Left lung (tissue), 10 donors: Measurements from ENCODE around the gene TRNT1. TPM values are rescaled to one million over a fixed set of nuclear protein-coding genes. Genes with fewer than 3 reads are reported as not detected.

Experiments used
- ATAC-seq: fragments of 200-7000 bp; cut with Tn5 transposase; one replicate; pipeline ENCODE4 v1.9.1; 2020; ENCODE audit warnings: moderate library complexity
- DNase-seq, 4 donors: peaks; one replicate each; pipeline ENCODE4 v3.0.0-alpha.2; 2013 to 2020
- H3K27ac ChIP-seq, 2 donors: fragments of 200-600 bp; sonication (generic) in 1 of 2; one replicate each; pipeline versions ENCODE4 v1.5.0 to v1.8.0; 2020 to 2021
- H3K27me3 ChIP-seq, 2 donors: fragments of 200-600 bp; sonication (generic) in 1 of 2; one replicate each; pipeline versions ENCODE4 v1.5.0 to v1.8.0; 2020 to 2021
- H3K36me3 ChIP-seq, 2 donors: fragments of 200-600 bp; sonication (generic) in 1 of 2; one replicate each; pipeline versions ENCODE4 v1.5.0 to v1.8.0; 2020 to 2021
- H3K4me1 ChIP-seq, 2 donors: fragments of 200-600 bp; one replicate each; pipeline ENCODE4 v1.8.0; 2021
- H3K4me3 ChIP-seq, 2 donors: fragments of 200-600 bp; sonication (generic) in 1 of 2; one replicate each; pipeline versions ENCODE4 v1.5.0 to v1.8.0; 2020 to 2021; ENCODE audit warnings: mild to moderate bottlenecking in 1 of 2
- H3K9me3 ChIP-seq, 2 donors: fragments of 200-600 bp; sonication (generic) in 1 of 2; one replicate each; pipeline versions ENCODE4 v1.5.0 to v1.8.0; 2020 to 2021
- intact Hi-C, 2 donors: fragments of 100-400 bp; cut with DNase I; formaldehyde crosslinking; loops; one replicate each; pipeline versions ENCODE4 v1.11.2 to v1.14.2; 2022
- polyA plus RNA-seq, 6 donors: library from polyadenylated mRNA; unstranded; fragments of 120-200 nt; gene quantifications; one replicate each; pipeline ENCODE4 v1.2.1, GENCODE V29; 2013; ENCODE audit not compliant: insufficient read length in 6 of 6
- total RNA-seq, 2 donors: library from RNA; stranded (reverse); fragmentation: NEBNext Ultra II Directional; extraction: Animal tissue kit (Norgen Biotek cat#: 25700); gene quantifications; one replicate each; pipeline ENCODE4 v1.2.1, GENCODE V29; 2021
- TF ChIP-seq, protein P1 (sequence below), 2 donors: fragments of 200-600 bp; sonication (generic) in 1 of 2; IDR thresholded peaks; one replicate each; pipeline versions ENCODE4 v1.5.0 to v1.8.0; 2021; ENCODE audit warnings: antibody characterized with exemption in 2 of 2
- donor health status: DM: no; HTN: yes; CAD: no.
- donor health status: DM: no; HTN: no; CAD: no.

The TRNT1 gene
- total and polyA plus RNA-seq, 8 donors, result 21.4 to 41.9 (median 37.0) TPM

DNA sequence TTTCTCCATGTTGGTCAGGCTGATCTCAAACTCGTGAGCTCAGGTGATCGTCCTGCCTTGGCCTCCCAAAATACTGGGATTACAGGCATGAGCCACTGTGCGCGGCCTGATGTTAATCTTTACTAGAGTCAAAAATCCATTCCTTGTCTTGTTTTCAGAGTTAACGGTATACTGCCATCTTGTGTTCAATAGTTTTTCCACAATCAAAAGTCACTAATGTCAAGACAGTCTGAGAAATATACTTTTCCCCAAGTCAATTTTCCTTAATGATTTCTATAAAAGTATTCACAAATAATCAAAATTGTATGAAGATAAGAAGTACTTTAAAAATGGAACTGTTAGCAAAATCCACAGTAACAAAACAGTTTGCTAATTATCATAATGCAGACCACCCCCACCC is 44.3 kb downstream of the TRNT1 start:
- intact Hi-C loops, result no loop called here

DNA sequence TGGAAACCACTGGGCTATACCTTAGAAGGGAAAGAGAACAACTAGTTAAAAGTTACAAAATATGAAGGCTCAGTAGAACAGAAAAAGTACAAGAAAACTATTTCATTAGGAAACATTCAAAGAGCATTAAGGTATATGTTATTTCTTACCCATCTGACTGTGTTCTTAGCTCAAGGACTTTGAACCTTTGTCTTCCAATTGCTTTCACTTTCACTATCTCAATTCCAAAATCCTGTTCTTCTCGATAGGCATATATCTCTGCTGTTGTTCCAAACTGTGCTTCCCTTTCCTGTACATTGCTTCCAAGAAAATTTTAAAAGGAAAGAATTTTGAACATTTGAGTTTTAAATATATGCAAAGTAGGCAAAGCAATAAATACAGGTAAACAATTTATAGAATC is 45.9 kb downstream of the TRNT1 start:
- Histone ChIP-seq H3K4me1 (peaks cover 0 to 61% of the 10 kb centered on the region in 2 donors), H3K9me3 (no peaks in the 10 kb centered on the region), H3K4me3 (peak overlapping the region in 1 of 2 donors; percentile 29), H3K27me3 (no peaks in the 10 kb centered on the region), H3K27ac (peak overlapping the region; percentile 69 to 88), H3K36me3 (peaks cover 0 to 57% of the 10 kb centered on the region in 2 donors)
- no peak for ATAC-seq
- no peak for DNase-seq
- TF ChIP-seq, protein P1, sequence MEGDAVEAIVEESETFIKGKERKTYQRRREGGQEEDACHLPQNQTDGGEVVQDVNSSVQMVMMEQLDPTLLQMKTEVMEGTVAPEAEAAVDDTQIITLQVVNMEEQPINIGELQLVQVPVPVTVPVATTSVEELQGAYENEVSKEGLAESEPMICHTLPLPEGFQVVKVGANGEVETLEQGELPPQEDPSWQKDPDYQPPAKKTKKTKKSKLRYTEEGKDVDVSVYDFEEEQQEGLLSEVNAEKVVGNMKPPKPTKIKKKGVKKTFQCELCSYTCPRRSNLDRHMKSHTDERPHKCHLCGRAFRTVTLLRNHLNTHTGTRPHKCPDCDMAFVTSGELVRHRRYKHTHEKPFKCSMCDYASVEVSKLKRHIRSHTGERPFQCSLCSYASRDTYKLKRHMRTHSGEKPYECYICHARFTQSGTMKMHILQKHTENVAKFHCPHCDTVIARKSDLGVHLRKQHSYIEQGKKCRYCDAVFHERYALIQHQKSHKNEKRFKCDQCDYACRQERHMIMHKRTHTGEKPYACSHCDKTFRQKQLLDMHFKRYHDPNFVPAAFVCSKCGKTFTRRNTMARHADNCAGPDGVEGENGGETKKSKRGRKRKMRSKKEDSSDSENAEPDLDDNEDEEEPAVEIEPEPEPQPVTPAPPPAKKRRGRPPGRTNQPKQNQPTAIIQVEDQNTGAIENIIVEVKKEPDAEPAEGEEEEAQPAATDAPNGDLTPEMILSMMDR (IDR thresholded peaks at IDR 0.05), result no peak
- intact Hi-C loops, result no loop called here

More for the DNA sequence above, 44.3 kb downstream of the TRNT1 start:
- DNase-seq, result peak in 1 of 4 donors; percentile 14
- Histone ChIP-seq H3K4me1 (peaks cover 0 to 45% of the 10 kb centered on the region in 2 donors), H3K4me3 (no peak overlapping the region), H3K27ac (no peak overlapping the region), H3K36me3 (peaks cover 5 to 73% of the 10 kb centered on the region in 2 donors), H3K27me3 (no peaks in the 10 kb centered on the region), H3K9me3 (no peaks in the 10 kb centered on the region)
- TF ChIP-seq, protein P1 (IDR thresholded peaks at IDR 0.05), result peak in 1 of 2 donors; percentile 34
- peak; percentile 68 for ATAC-seq

DNA sequence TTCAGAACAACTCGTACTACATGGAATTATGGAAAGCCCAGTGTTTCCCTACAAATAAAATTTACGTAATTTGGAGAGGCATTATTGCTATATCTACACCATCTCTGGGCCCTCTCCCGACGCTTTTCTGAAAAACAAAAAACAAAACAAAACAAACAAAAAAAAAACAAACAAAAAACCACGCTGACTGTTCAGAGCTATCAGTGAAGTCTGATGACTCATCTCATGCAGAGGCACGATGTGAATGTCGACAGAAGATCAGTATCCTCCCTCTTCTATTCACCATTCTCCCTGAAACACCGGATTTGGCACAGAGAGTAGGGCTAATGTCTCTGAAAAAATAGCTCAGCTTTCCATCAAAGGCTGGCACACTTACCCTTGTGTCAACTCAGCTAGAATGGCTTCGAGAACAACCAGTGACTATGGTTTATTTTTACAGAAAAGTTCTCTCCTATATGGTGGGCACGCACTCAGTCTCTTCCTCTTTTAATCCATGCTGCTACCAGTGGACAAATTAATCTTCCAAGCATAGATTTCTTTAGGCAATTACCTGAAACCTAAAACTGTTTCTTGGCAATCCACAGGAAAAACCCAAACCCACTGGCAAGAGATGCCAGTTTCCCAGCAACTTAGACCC is 51.2 kb downstream of the TRNT1 start:
- no peak overlapping the region for H3K27ac ChIP-seq
- H3K36me3 ChIP-seq, result peaks cover 0 to 13% of the 10 kb centered on the region in 2 donors
- no peak for DNase-seq
- no peaks in the 10 kb centered on the region for H3K27me3 ChIP-seq
- H3K4me1 ChIP-seq, result peaks cover 9 to 59% of the 10 kb centered on the region in 2 donors
- TF ChIP-seq, protein P1 (IDR thresholded peaks at IDR 0.05), result no peak
- peak overlapping the region in 1 of 2 donors; percentile 97 for H3K4me3 ChIP-seq
- no peaks in the 10 kb centered on the region for H3K9me3 ChIP-seq
- no peak for ATAC-seq
- intact Hi-C loops, result no loop called here

DNA sequence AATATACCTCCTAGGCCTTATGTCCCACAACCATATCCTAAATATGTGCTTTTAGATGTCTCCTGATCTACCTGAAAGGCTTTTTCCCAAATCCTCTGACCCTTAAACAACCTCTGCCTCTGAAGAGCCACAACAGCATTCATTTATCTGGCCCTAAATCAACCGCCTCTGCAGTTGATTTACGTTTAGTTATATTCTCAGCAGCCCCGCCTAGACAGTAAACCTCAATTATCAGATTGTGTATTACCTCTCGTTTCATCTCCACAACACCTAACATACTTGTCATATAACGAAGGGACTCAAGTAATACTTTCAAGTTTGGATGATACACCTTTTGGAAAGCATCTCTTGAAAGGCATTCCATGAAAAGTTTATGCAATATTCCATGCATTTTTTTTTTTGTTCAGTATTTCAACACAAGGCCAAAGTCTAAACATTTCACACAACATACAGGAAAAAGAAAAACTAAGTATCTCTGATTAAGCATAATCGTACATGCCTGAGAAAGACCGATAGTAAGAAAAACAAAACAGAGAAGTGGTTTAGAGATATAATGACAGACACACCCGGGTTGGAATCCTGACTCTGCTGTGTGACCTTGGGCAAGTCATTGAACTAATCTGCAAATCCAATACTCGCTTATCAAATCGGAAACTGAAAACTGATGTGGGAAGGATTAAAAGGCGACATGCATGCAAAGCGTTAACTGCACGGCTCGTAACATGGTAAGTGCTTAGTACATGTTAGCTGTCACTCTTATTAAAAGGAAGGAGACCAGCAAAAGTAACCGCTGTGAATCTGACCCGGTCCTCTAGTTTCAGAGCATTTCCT is 52.0 kb downstream of the TRNT1 start:
- intact Hi-C loops, result no loop called here
- H3K27ac ChIP-seq, result peak overlapping the region; percentile 67 to 84
- TF ChIP-seq, protein P1 (IDR thresholded peaks at IDR 0.05), result no peak
- peaks cover 0 to 8% of the 10 kb centered on the region in 2 donors for H3K36me3 ChIP-seq
- DNase-seq, result no peak
- no peaks in the 10 kb centered on the region for H3K27me3 ChIP-seq
- peak overlapping the region; percentile 97 to 99 for H3K4me3 ChIP-seq
- H3K4me1 ChIP-seq, result peaks cover 9 to 52% of the 10 kb centered on the region in 2 donors
- H3K9me3 ChIP-seq, result no peaks in the 10 kb centered on the region
- ATAC-seq, result no peak
